Measurements from ENCODE around the gene IL24.
A peak's percentile ranks its signal among the peaks of the same experiment; 100 is the strongest.

The IL24 gene

DNA sequence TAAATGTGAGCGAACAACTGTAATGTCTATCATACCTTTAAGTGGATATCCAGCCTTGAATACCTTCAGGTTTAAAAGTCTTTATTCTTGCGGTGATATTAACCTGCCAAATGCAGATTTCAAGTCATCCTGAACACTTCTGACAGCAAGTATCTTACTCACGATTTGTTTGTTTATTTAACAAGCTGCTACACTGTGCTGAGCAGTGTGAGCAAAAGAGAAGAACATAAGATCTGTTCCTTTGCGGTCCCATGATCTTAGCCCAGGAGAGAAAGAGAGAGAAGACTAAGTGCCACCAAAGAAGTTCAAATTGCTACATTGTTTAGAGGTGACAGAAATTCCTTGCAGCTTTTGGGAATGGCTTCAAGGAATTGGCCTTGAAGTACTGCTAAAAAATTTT, 9.5 kb upstream of the IL24 start:
- Histone ChIP-seq H3K4me2 (no peak overlapping the region), H3K27me3 (peaks cover 0 to 13% (median 0%) of the 10 kb centered on the region in 11 experiments; a peak in 3 of 22 replicates)
- TF ChIP-seq Cebpa-rat (IDR thresholded peaks at IDR 0.05) = no peak

DNA sequence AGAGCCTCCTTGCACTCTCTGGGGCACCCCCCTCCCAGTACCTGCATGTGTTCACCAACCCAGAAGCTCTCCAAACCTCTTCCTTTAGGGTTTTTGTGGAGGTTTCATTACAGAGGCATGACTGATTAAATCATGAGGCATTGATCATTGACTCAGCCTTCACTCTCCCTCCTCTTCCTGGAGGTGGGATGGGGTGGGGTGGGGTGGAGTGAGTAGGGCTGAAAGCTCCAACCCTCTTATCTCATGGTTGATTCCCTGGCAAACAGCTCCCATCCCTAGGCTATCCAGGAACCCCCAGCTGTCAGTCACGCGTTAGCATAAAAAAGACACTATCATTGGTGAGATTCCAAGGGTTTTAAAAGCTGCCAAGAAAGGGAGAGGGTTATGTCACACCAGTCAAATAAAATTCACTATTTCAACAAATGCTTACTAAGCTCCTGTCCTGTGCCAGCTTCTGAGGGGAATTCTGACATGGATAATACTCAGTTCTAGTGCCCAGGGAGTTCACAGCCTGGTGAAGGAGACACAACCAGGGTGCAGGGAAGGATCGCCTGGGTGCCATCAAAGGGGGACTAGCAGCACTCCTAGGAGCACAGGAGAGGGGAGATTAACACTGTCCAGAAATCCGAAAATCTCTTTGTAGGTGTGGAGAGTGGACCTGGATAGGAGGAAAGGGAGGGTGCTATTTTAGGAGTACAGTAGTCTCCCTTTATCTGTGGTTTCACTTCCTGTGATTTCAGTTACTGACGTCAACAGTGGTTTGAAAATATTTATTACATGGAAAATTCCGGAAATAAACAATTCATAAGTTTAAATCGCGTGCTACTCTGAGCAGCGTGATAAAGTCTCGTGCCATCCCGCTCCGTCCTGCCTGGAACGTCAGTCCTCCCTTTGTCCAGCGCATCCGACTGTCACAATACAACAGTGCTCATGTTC, 6.8 kb upstream of the IL24 start:
- H3K36me3 ChIP-seq = no peaks in the 10 kb centered on the region
- H3K27ac ChIP-seq = peak overlapping the region; percentile 26 to 77 (median 39); a peak in 16 of 22 replicates
- H3K9ac ChIP-seq = peak overlapping the region in 1 of 11 experiments; percentile 63; a peak in 1 of 22 replicates
- peaks cover 0 to 22% (median 13%) of the 10 kb centered on the region in 11 experiments; a peak in 13 of 22 replicates for H3K9me3 ChIP-seq (replicated peaks in 1 of 11)
- peaks cover 0 to 18% (median 0%) of the 10 kb centered on the region in 11 experiments; a peak in 3 of 22 replicates for H3K27me3 ChIP-seq
- no peak for TF ChIP-seq Cebpa-rat (IDR thresholded peaks at IDR 0.05)
- peak overlapping the region; percentile 59 to 83 (median 71) for H3K4me2 ChIP-seq
- H3K4me3 ChIP-seq = no peak overlapping the region
- H3K4me1 ChIP-seq = peaks cover 16 to 32% (median 19%) of the 10 kb centered on the region in 10 experiments
- H4K20me1 ChIP-seq = no peaks in the 10 kb centered on the region

More for the DNA sequence above, 9.5 kb upstream of the IL24 start:
- no peaks in the 10 kb centered on the region for H3K36me3 ChIP-seq
- no peak overlapping the region for H3K9ac ChIP-seq
- H3K4me1 ChIP-seq = peaks cover 16 to 24% (median 19%) of the 10 kb centered on the region in 10 experiments
- no peaks in the 10 kb centered on the region for H4K20me1 ChIP-seq
- H3K4me3 ChIP-seq = no peak overlapping the region
- H3K27ac ChIP-seq = no peak overlapping the region
- peaks cover 0 to 22% (median 13%) of the 10 kb centered on the region in 11 experiments; a peak in 13 of 22 replicates for H3K9me3 ChIP-seq (replicated peaks in 1 of 11)

DNA sequence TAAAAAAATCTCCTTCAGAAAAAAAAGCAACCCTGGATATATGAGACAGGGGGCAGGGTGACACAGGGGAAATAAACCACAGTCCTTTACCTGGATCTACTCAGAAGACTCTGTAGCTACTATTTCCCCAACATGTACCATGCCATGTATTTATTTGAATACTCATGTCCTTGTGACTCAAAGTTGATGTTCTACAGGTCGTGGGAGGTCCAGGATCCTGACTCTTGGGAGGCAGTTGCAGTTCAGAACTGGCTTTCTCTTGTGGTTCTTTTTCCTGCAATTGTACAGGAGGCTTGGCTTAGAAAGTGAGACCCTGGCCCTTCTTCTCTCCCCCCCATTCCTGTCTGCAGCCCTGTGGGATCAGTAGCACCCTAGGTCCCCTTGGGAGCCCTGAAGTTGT, 5.8 kb upstream of the IL24 start:
- Histone ChIP-seq H3K9ac (peak overlapping the region in 1 of 11 experiments; percentile 19; a peak in 1 of 22 replicates), H3K4me2 (peak overlapping the region; percentile 59 to 83 (median 71); a peak in 21 of 22 replicates), H3K27ac (peak overlapping the region in 7 of 11 experiments; percentile 13 to 62 (median 42); a peak in 8 of 22 replicates), H3K27me3 (peaks cover 0 to 18% (median 0%) of the 10 kb centered on the region in 11 experiments; a peak in 3 of 22 replicates), H3K9me3 (replicated peaks in 1 of 11) (peaks cover 0 to 22% (median 13%) of the 10 kb centered on the region in 11 experiments; a peak in 13 of 22 replicates), H3K36me3 (no peaks in the 10 kb centered on the region), H4K20me1 (no peaks in the 10 kb centered on the region), H3K4me3 (no peak overlapping the region), H3K4me1 (peaks cover 17 to 40% (median 24%) of the 10 kb centered on the region in 10 experiments)
- no peak for TF ChIP-seq Cebpa-rat (IDR thresholded peaks at IDR 0.05)

DNA sequence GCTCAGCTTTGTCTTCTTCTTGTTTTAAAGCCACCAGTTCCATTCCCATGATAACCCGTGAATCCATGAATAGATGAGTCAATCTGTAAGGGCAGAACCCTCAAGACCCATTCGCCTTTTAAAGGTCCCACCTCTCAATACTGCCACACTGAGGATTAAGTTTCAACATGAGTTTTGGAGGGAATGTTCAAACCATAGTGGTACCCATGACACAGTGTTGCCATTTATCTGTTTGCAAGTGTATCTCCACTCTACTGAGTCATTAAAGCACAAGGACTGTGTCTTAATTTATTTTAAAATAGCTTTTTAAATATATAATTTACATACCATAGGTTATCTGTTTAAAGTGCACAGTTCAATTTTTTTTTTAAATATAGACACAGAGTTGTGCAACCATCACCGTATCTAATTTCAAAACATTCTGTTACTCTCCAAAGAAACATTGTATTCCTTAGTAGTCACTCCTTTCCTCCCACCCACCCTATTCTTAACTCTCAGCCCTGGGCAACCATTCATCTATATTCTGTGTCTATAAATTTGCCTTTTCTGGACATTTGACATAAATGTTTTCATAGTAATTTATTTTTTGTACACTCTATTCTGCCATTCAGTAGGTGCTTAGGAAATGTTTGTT, 4.8 kb upstream of the IL24 start:
- TF ChIP-seq Cebpa-rat (IDR thresholded peaks at IDR 0.05) = no peak

DNA sequence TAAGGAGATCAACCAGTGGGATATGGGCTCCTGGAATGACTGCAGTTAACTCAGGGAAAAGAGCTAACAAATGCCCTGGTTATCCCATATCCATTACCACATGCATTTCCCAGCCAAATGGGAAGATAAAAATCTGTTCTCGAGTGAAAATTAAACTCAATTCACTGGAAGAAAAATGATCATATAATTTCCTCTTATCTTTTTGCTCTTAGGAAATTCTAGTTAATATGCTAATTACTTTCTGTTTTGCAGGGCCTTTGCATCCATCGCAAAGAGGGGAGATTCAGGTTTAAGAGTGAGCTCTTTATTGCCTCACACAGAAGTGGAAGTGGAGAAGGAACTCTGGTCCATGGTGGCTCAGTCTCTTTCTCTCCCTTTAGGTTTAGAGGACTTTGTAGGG, 3.9 kb upstream of the IL24 start:
- TF ChIP-seq Cebpa-rat (IDR thresholded peaks at IDR 0.05) = no peak
- H3K4me3 ChIP-seq = no peak overlapping the region
- H3K9me3 ChIP-seq (replicated peaks in 1 of 11) = peaks cover 0 to 22% (median 13%) of the 10 kb centered on the region in 11 experiments; a peak in 13 of 22 replicates
- H3K9ac ChIP-seq = no peak overlapping the region
- H3K27me3 ChIP-seq = peaks cover 0 to 5% (median 0%) of the 10 kb centered on the region in 11 experiments; a peak in 1 of 22 replicates
- H3K4me2 ChIP-seq = no peak overlapping the region
- no peaks in the 10 kb centered on the region for H3K36me3 ChIP-seq
- peaks cover 17 to 40% (median 30%) of the 10 kb centered on the region in 10 experiments for H3K4me1 ChIP-seq
- H4K20me1 ChIP-seq = no peaks in the 10 kb centered on the region
- H3K27ac ChIP-seq = no peak overlapping the region

More for the DNA sequence above, 4.8 kb upstream of the IL24 start:
- H4K20me1 ChIP-seq = no peaks in the 10 kb centered on the region
- peak overlapping the region in 1 of 11 experiments; percentile 82; a peak in 2 of 22 replicates for H3K4me2 ChIP-seq
- no peaks in the 10 kb centered on the region for H3K36me3 ChIP-seq
- H3K27ac ChIP-seq = no peak overlapping the region
- H3K9me3 ChIP-seq (replicated peaks in 1 of 11) = peaks cover 0 to 22% (median 13%) of the 10 kb centered on the region in 11 experiments; a peak in 13 of 22 replicates
- H3K9ac ChIP-seq = no peak overlapping the region
- H3K27me3 ChIP-seq = peaks cover 0 to 11% (median 0%) of the 10 kb centered on the region in 11 experiments; a peak in 2 of 22 replicates
- peaks cover 17 to 40% (median 30%) of the 10 kb centered on the region in 10 experiments for H3K4me1 ChIP-seq
- no peak overlapping the region for H3K4me3 ChIP-seq

DNA sequence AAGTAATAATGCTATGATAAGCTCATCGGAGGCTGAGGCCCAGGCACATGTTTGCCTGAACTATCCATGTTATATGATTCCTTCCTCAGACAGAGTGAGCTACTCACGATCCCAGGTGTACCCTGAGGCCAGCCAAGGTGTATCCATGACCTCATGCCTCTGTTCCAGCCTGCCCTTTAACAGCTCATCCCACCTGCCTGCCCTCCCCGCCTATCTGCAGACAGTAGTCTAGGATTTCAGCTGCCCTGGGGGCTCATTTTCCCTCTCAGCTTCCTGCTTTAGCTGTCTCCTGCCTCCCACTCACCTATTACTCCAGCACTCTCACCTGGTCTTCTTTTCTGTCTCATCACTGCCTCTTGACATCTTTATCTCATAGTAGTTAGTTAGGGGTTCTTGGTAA, 1.9 kb upstream of the IL24 start:
- TF ChIP-seq Cebpa-rat (IDR thresholded peaks at IDR 0.05) = no peak
- Histone ChIP-seq H3K36me3 (no peaks in the 10 kb centered on the region), H4K20me1 (no peaks in the 10 kb centered on the region; a peak in 1 of 22 replicates), H3K4me1 (peaks cover 15 to 34% (median 26%) of the 10 kb centered on the region in 10 experiments), H3K4me2 (no peak overlapping the region), H3K27me3 (peaks cover 0 to 5% (median 0%) of the 10 kb centered on the region in 11 experiments; a peak in 1 of 22 replicates), H3K4me3 (no peak overlapping the region), H3K9ac (no peak overlapping the region), H3K9me3 (replicated peaks in 1 of 11) (peaks cover 0 to 18% (median 13%) of the 10 kb centered on the region in 11 experiments; a peak in 13 of 22 replicates), H3K27ac (no peak overlapping the region)

DNA sequence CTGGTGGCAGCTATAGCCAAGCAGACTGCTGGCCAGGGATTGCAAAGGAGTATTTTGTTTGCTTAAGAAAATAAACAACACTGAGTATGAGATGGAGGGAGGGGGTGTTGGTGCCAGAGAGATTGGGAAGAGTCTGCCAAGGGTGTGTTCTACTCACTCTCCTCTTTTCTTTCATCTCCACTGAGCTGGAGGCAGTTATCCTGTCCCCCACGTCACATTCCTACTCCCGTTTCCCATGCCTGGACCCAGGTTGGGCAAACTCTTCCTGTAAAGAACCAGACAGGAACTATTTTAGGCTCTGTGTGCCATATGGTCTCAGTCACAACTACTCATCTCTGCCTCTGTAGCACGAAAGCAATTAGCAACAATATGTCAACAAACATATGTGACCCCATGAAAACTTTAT, 1.4 kb upstream of the IL24 start:
- H3K36me3 ChIP-seq = no peaks in the 10 kb centered on the region
- H3K4me1 ChIP-seq = peaks cover 10 to 29% (median 21%) of the 10 kb centered on the region in 10 experiments
- no peak overlapping the region for H3K9ac ChIP-seq
- no peak overlapping the region for H3K27ac ChIP-seq
- no peak for TF ChIP-seq Cebpa-rat (IDR thresholded peaks at IDR 0.05)
- no peaks in the 10 kb centered on the region; a peak in 1 of 22 replicates for H4K20me1 ChIP-seq
- H3K27me3 ChIP-seq = peaks cover 0 to 5% (median 0%) of the 10 kb centered on the region in 11 experiments; a peak in 1 of 22 replicates
- H3K9me3 ChIP-seq (replicated peaks in 1 of 11) = peaks cover 0 to 14% (median 11%) of the 10 kb centered on the region in 11 experiments; a peak in 12 of 22 replicates
- H3K4me2 ChIP-seq = peak overlapping the region in 2 of 11 experiments; percentile 29 to 44; a peak in 3 of 22 replicates
- H3K4me3 ChIP-seq = no peak overlapping the region

DNA sequence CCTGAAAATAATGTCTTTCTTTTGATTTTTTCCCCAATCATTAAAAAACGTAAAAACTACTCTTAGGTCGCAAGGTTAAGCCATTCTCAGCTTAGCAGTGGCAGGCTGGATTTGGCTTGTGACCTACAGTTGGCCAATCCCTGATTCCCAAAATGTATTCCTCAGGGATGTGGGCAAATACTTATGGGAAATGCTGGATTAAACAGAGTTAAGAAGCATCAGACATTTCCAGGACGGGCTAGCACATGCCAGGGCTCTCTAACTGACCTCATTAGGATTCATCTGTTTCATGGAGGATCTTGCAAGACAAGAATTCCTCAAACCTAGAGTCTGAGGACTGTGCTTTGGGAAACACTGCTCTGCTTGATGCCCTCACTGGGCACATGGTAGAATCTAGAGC, 982 bp upstream of the IL24 start:
- H3K4me3 ChIP-seq = no peak overlapping the region
- TF ChIP-seq Cebpa-rat (IDR thresholded peaks at IDR 0.05) = no peak
- peaks cover 0 to 10% (median 6%) of the 10 kb centered on the region in 11 experiments; a peak in 10 of 22 replicates for H3K9me3 ChIP-seq (replicated peaks in 1 of 11)
- peak overlapping the region in 6 of 11 experiments; percentile 6 to 44 (median 24); a peak in 6 of 22 replicates for H3K4me2 ChIP-seq
- H3K9ac ChIP-seq = no peak overlapping the region
- no peaks in the 10 kb centered on the region; a peak in 1 of 22 replicates for H4K20me1 ChIP-seq
- H3K27ac ChIP-seq = no peak overlapping the region
- H3K4me1 ChIP-seq = peaks cover 5 to 25% (median 16%) of the 10 kb centered on the region in 10 experiments
- peaks cover 0 to 5% (median 0%) of the 10 kb centered on the region in 11 experiments; a peak in 1 of 22 replicates for H3K27me3 ChIP-seq
- H3K36me3 ChIP-seq = no peaks in the 10 kb centered on the region

Data from BLaER1 treated with 17β-estradiol and CSF1 and Interleukin-3, amounts not matched to agents 10 nM and 100 nM (cell line).